Activated CD4-positive, alpha-beta T cell treated with anti-CD3 and anti-CD28 coated beads, Interleukin-2, amount 10 ng/mL, durations not matched to agents 7 days and 5 days (primary cell): ENCODE results near the gene RAN. TPM values are rescaled to one million over a fixed set of nuclear protein-coding genes. Genes with fewer than 3 reads are reported as not detected.

Experiments used
- CTCF ChIA-PET: fragments of 350-600 bp; sonication (Branson Sonifier 250); formaldehyde crosslinking; loops from one replicate; lab custom pipeline; 2021; ENCODE audit warnings: antibody characterized with exemption; lab: Charles Lee
- POLR2A ChIA-PET: fragments of 350-600 bp; sonication (Branson Sonifier 250); formaldehyde crosslinking; loops from one replicate; lab custom pipeline; 2021; ENCODE audit warnings: antibody characterized with exemption; lab: Charles Lee
- DNase-seq: peaks from one replicate; pipeline ENCODE4 v3.0.0-alpha.2; 2020
- H3K27ac Mint-ChIP-seq: one replicate; pipeline ENCODE4 v1.8.0; 2021; ENCODE audit warnings: mild to moderate bottlenecking, moderate library complexity, mixed read lengths
- H3K27me3 Mint-ChIP-seq: one replicate; pipeline ENCODE4 v1.8.0; 2021; ENCODE audit warnings: mixed read lengths
- H3K36me3 Mint-ChIP-seq: one replicate; pipeline ENCODE4 v1.8.0; 2021; ENCODE audit warnings: low read depth, mixed read lengths
- H3K4me1 Mint-ChIP-seq: one replicate; pipeline ENCODE4 v1.8.0; 2021; ENCODE audit warnings: mixed read lengths
- H3K4me3 Mint-ChIP-seq: one replicate; pipeline ENCODE4 v1.8.0; 2021; ENCODE audit warnings: mild to moderate bottlenecking, moderate library complexity, mixed read lengths
- H3K9me3 Mint-ChIP-seq: one replicate; pipeline ENCODE4 v1.8.0; 2021; ENCODE audit warnings: mixed read lengths
- total RNA-seq, 2 experiments: library from RNA; stranded (reverse); gene quantifications; one replicate each; pipeline ENCODE4 v1.2.3, GENCODE V29; 2021

The RAN gene
- 1,000 to 10,000 TPM; 1,033 to 1,124 TPM for total RNA-seq

DNA sequence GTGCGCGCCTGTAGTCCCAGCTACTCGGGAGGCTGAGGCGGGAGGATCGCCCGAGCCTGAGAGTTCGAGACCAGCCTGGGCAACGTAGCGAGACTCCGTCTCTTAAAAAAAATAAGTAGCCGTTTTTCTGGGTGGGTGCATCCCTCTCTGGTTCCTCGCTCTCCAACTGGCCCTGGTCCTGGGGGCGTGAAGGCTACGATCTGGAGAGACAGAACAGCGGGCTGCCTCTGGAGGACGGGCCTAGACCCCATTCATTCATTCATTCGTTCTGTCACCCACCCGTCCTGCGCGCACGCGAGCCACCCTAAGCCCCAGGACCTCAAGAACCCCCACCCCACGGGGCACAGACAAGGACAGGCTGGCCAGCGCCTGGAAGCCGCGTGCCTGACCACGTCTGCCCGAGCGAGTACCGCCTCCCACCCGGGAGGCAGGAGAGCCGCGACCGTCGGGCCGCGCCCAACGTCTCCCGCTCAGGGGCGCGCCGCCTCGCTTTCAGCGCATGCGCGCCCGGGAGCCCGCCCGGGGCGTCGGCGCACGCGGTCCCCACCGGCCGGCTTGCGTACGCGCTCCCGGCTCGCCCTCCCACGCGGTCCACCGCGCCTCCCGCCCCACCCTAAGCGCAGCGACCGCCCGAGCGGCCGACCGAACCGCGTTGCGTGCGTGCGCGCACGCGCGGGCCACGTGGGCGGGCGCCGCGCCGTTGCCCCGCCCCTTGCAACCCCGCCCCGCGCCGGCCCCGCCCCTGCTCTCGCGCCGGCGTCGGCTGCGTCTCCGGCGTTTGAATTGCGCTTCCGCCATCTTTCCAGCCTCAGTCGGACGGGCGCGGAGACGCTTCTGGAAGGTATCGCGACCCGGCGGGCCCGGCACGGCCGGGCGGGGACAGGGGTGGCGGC lies at the start of gene RAN:
Gene RAN (plus strand): TSS at position 781 of the 893 bp plus-strand sequence. CDS start 528 bp downstream, outside the sequence.
- CTCF ChIA-PET: interaction anchor here (0.9 to 1.5 kb wide), 5 partner anchors 10 to 40 kb away, joined by 3 to 4 read pairs (median 3); no protein-coding TSS in a partner anchor
- peak within 1 kb of the TSS; percentile 99 for H3K27ac Mint-ChIP-seq
- peaks cover 65% of the 10 kb centered on the region for H3K4me1 Mint-ChIP-seq
- no peaks in the 10 kb centered on the region for H3K9me3 Mint-ChIP-seq
- H3K4me3 Mint-ChIP-seq: peak within 1 kb of the TSS; percentile 98
- peak; percentile 90 for DNase-seq
- no peaks in the 10 kb centered on the region for H3K27me3 Mint-ChIP-seq
- POLR2A ChIA-PET: no interaction called here
- peaks cover 43% of the 10 kb centered on the region for H3K36me3 Mint-ChIP-seq

DNA sequence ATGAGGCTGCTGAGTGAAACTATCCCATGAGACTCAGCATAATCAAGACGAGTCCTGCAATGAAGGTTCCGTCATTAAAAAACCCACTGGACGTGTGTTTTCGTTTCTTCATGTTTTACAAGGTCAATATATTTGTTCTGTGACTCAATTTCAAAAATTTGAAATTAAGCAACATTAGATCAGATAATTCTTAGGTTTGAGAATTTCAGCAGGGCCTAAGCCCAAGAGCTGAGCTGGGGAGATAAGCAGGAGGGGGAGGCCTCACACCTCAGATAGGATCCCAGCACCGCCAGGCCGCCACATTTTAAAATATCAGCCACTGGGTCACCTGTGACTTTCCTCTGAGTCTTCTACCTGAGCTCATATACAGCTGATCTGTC lies 46.1 kb upstream of the RAN start:
- H3K36me3 Mint-ChIP-seq: peaks cover 29% of the 10 kb centered on the region
- H3K4me1 Mint-ChIP-seq: peaks cover 26% of the 10 kb centered on the region
- ChIA-PET CTCF (interaction anchor here (3.7 kb wide), 1 partner anchor 12 kb away, joined by 27 read pairs; no protein-coding TSS in a partner anchor), POLR2A (no interaction called here)
- H3K27ac Mint-ChIP-seq: no peak overlapping the region
- no peaks in the 10 kb centered on the region for H3K27me3 Mint-ChIP-seq
- H3K9me3 Mint-ChIP-seq: no peaks in the 10 kb centered on the region
- DNase-seq: no peak
- no peak overlapping the region for H3K4me3 Mint-ChIP-seq

DNA sequence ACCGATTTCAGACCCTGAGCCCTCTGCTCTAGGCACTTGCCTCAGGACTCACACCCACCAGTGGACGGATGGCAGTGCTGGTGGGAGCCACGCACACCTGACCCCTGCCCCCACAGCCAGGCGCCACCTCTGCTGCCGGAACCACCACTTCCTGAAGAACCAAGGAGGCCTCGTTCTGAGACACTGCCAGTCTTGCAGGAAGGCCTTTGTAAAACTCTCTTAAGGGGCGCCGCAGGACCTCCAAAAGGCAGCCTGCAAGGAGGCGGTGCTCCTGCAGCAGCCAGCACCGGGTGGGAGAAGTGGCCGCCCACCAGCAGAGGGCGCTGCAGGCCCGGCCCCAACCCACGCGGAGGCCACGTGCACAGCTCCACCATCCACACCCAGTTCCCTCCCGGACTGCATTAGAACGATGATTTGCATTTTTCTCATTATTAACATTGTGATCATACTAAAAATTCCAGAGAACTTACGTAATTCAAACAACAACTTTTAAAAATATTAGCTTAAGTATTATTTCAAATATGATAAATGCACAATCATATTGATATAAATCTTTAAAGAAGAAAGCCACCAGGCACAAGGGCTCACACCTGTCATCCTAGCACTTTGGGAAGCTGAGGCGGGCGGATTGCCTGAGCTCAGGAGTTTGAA lies 45.6 kb upstream of the RAN start:
- H3K4me3 Mint-ChIP-seq: no peak overlapping the region
- no peaks in the 10 kb centered on the region for H3K27me3 Mint-ChIP-seq
- peaks cover 24% of the 10 kb centered on the region for H3K36me3 Mint-ChIP-seq
- no peak overlapping the region for H3K27ac Mint-ChIP-seq
- ChIA-PET POLR2A (no interaction called here), CTCF (interaction anchor here (0.6 to 3.7 kb wide), 4 partner anchors 9 to 67 kb away, joined by 4 to 27 read pairs (median 4); no protein-coding TSS in a partner anchor)
- peak; percentile 68 for DNase-seq
- no peaks in the 10 kb centered on the region for H3K9me3 Mint-ChIP-seq
- H3K4me1 Mint-ChIP-seq: peaks cover 24% of the 10 kb centered on the region

DNA sequence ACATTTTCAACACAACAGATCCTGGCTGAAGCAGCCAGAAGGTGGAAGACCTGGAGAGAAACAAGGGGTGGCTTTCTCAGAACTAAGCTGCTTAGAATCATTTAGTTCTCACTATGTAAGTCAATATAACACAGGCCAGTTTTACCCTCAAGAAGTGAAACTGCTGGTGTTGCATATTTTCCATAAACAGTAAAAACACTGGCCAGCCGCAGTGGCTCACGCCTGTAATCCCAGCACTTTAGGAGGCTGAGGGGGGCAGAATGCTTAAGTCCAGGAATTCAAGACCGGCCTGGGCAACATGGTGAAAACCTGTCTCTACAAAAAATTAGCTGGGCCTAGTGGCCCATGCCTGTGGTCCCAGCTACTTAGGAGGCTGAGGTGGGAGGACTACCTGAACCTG lies 44.4 kb upstream of the RAN start:
- no peak for DNase-seq
- Mint-ChIP-seq H3K36me3 (peaks cover 22% of the 10 kb centered on the region), H3K27ac (no peak overlapping the region), H3K27me3 (no peaks in the 10 kb centered on the region), H3K9me3 (no peaks in the 10 kb centered on the region), H3K4me1 (peaks cover 22% of the 10 kb centered on the region), H3K4me3 (no peak overlapping the region)
- ChIA-PET CTCF (no interaction called here), POLR2A (no interaction called here)

DNA sequence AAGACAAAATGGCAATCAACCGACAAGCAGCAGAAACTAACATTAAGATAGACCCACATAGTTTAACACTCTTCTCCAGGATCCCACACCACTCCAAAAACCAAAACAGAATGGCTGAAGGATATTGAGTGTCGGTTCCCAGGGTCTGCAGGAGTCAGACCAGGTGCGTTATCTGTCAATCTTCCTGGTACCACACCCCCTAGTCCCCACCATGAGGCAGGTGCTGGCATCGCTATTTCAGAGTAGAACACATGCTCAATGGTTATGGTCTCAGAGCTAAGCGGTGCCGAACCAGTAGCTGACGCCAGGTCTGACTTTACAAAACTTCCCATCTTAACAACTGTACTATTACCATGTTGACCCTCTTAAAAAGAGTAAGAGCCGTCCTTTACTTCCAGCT lies 43.0 kb upstream of the RAN start:
- Mint-ChIP-seq H3K36me3 (peaks cover 14% of the 10 kb centered on the region), H3K27me3 (no peaks in the 10 kb centered on the region), H3K27ac (peak overlapping the region; percentile 31), H3K4me3 (no peak overlapping the region), H3K4me1 (peaks cover 28% of the 10 kb centered on the region), H3K9me3 (no peaks in the 10 kb centered on the region)
- CTCF ChIA-PET: no interaction called here
- no peak for DNase-seq
- POLR2A ChIA-PET: no interaction called here

DNA sequence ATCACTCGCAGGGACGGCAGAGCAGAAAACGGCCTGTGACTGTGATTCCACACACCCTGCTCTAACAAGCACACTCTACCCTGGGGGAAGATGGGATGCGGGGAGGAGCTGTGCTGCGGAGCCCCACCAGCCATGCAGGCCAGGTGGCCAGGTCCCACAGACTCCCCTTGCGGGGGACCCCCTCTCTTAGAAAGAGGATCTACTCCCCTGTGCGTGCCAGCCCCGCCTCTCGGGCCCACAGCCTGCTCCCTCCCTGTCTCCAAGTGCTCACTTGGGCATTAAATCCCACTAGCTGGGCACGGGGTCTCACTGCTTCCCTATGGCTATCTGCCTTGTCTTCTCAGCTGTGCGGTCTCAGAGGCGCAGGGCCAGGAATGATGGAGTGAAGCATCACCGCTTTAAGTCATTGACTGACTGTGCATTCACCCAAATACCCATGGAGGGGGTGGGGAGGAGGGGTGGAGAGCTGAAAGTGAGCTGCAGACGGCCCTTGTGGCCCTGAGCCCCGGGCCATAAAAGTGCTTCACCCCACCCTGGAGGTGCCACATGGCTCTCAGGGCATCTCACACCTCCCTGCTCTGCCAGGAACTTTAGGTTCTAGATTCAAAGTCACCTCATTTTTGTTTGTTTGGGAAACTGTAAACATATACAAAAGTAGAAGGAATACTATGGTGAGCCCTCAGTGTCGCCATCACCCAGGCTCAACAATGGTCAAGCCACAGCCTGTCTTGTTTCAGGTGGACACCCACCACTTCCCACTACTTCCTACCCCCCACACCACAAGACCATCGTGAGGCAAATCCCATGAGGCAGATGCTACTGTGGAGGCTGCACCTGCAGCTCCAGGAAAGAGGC lies 42.2 kb upstream of the RAN start:
- Mint-ChIP-seq H3K36me3 (peaks cover 13% of the 10 kb centered on the region), H3K9me3 (no peaks in the 10 kb centered on the region), H3K27me3 (no peaks in the 10 kb centered on the region), H3K4me3 (no peak overlapping the region), H3K27ac (no peak overlapping the region), H3K4me1 (peaks cover 28% of the 10 kb centered on the region)
- no peak for DNase-seq
- ChIA-PET POLR2A (no interaction called here), CTCF (no interaction called here)

DNA sequence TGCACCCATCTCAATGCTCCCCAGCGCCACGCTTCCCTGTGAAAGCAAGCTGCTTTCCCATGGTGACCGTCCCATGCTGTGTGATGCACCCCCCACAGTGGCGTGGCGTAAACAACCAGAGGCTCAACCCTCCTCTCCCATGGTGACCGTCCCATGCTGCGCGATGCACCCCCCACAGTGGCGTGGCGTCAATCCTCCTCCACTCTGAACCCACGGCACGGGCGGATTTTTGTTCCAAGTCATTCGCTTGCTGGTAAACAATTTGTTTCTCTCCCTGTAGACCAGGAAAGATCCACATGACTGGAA lies 41.7 kb upstream of the RAN start:
- no peak overlapping the region for H3K27ac Mint-ChIP-seq
- ChIA-PET POLR2A (no interaction called here), CTCF (no interaction called here)
- H3K27me3 Mint-ChIP-seq: no peaks in the 10 kb centered on the region
- H3K4me3 Mint-ChIP-seq: no peak overlapping the region
- H3K4me1 Mint-ChIP-seq: peaks cover 28% of the 10 kb centered on the region
- H3K9me3 Mint-ChIP-seq: no peaks in the 10 kb centered on the region
- no peak for DNase-seq
- H3K36me3 Mint-ChIP-seq: peaks cover 11% of the 10 kb centered on the region

DNA sequence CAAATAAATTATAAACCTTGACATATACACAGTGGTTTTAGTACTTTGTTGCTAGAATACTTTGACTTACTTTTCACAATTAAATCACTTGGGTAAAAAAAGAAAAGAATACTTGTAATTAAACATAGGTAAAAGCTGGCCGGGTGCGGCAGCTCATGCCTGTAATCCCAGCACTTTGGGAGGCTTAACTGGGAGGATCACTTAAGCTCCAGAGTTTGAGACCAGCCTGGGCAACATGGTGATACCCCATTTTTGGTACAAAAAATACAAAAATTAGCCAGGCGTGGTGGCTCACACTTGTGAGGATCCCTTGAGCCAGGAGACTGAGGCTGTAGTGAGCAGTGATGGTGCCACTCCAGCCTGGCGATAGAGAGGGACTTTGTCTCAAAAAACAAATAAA lies 40.6 kb upstream of the RAN start:
- Mint-ChIP-seq H3K4me3 (no peak overlapping the region), H3K27ac (no peak overlapping the region), H3K36me3 (peaks cover 4% of the 10 kb centered on the region), H3K9me3 (no peaks in the 10 kb centered on the region), H3K27me3 (no peaks in the 10 kb centered on the region), H3K4me1 (peaks cover 26% of the 10 kb centered on the region)
- no peak for DNase-seq
- ChIA-PET CTCF (interaction anchor here (1.3 kb wide), 1 partner anchor 40 kb away, joined by 4 read pairs; no protein-coding TSS in a partner anchor), POLR2A (no interaction called here)

DNA sequence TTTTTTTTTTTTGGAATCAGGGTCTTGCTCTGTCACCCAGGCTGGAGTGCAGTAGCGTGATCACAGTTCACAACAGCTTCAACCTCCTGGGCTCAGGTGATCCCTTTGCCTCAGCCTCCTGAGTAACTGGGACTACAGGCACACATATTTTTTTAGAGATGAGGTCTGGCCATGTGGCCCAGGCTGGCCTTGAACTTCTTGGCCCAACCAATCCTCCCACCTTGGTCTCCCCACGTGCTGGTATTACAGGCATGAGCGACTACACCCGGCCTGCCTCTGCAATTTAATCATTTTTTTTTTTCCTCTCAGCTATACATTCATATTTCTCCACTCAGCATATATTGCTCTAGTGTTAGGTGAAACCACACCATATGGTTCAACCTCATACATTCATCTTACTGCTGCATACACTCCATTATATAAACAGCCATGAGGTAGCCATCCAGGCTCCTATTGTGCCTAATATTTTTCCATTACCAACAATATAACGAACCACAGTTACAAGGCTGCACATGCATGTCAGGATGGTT lies 39.9 kb upstream of the RAN start:
- no peak for DNase-seq
- peaks cover 2% of the 10 kb centered on the region for H3K36me3 Mint-ChIP-seq
- CTCF ChIA-PET: interaction anchor here (1.3 kb wide), 1 partner anchor 39 kb away, joined by 4 read pairs; no protein-coding TSS in a partner anchor
- no peak overlapping the region for H3K4me3 Mint-ChIP-seq
- H3K9me3 Mint-ChIP-seq: no peaks in the 10 kb centered on the region
- H3K27ac Mint-ChIP-seq: no peak overlapping the region
- peaks cover 29% of the 10 kb centered on the region for H3K4me1 Mint-ChIP-seq
- POLR2A ChIA-PET: no interaction called here
- H3K27me3 Mint-ChIP-seq: no peaks in the 10 kb centered on the region

DNA sequence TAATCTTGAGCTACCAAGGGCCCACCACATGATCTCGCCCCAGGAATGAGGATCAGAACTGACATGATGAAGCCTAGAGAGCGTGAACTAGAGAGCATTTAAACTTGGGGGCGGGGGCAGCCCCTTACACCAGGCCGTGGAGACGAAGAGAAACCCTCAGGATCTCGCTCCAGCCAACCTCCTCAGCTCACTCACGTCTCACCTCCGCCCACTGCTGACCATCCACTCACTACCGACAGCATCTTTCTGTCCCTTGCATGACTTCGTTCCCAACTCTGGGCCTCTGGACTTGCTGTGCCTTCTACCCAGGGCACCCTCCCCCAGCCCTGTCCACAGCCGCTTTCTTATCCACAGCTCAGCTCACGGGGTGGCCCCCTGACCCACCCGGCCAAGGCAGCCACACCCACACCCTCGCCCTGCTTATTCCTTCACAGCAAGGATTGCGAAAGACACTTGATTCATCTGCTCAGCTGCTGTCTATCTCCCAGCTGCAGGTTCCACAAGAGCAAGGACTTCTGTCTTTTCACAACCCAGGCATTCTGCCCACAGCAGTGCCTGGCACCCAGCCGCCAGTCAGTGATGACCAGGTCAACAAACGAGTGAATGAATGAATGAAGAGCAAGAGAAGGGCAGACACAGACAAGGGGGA lies 39.2 kb upstream of the RAN start:
- H3K4me3 Mint-ChIP-seq: no peak overlapping the region
- CTCF ChIA-PET: no interaction called here
- DNase-seq: no peak
- POLR2A ChIA-PET: no interaction called here
- no peaks in the 10 kb centered on the region for H3K27me3 Mint-ChIP-seq
- peaks cover 27% of the 10 kb centered on the region for H3K4me1 Mint-ChIP-seq
- no peaks in the 10 kb centered on the region for H3K36me3 Mint-ChIP-seq
- H3K9me3 Mint-ChIP-seq: no peaks in the 10 kb centered on the region
- H3K27ac Mint-ChIP-seq: no peak overlapping the region

DNA sequence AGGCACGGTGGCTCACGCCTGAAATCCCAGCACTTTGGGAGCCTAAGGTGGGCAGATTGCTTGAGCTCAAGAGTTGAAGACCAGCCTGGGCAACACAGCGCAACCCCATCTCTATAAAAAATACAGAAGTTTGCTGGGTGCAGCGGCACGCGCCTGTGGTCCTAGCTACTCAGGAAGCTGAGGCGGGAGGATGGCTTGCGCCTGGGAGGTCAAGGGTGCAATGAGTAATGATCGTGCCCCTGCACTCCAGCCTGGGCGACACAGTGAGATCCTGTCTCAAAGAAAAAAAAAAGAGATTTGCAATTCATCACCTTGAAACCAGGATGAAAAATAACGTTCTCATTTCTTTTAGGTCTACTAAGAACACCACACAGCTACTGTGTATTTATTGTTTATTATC lies 36.9 kb upstream of the RAN start:
- peaks cover 2% of the 10 kb centered on the region for H3K36me3 Mint-ChIP-seq
- POLR2A ChIA-PET: no interaction called here
- no peak overlapping the region for H3K4me3 Mint-ChIP-seq
- no peaks in the 10 kb centered on the region for H3K9me3 Mint-ChIP-seq
- H3K27me3 Mint-ChIP-seq: no peaks in the 10 kb centered on the region
- H3K4me1 Mint-ChIP-seq: peaks cover 42% of the 10 kb centered on the region
- no peak for DNase-seq
- no peak overlapping the region for H3K27ac Mint-ChIP-seq
- CTCF ChIA-PET: interaction anchor here (1.7 kb wide), 1 partner anchor 8 kb away, joined by 4 read pairs; no protein-coding TSS in a partner anchor

DNA sequence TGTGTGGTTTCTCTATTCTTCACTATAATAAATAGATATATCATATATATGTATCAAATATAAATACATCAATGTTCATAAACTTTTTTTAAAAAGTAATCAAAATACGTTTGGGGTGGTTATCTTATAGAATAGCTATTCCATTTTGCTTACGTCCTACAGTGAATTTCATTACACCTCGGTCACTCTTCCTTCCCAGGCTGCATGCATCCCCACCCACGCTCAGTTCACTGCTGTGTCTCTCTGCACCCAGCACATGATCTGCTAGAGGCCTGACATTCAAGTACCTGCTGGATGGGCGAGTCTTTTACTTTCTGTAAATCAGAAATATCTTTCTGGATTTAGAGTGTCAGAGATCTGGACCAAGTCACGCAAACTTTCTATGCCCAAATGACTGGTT lies 36.4 kb upstream of the RAN start:
- no peak overlapping the region for H3K27ac Mint-ChIP-seq
- H3K27me3 Mint-ChIP-seq: no peaks in the 10 kb centered on the region
- H3K4me3 Mint-ChIP-seq: no peak overlapping the region
- DNase-seq: no peak
- CTCF ChIA-PET: interaction anchor here (1.7 kb wide), 1 partner anchor 9 kb away, joined by 4 read pairs; no protein-coding TSS in a partner anchor
- H3K9me3 Mint-ChIP-seq: no peaks in the 10 kb centered on the region
- peaks cover 2% of the 10 kb centered on the region for H3K36me3 Mint-ChIP-seq
- H3K4me1 Mint-ChIP-seq: peaks cover 41% of the 10 kb centered on the region
- POLR2A ChIA-PET: no interaction called here
